NOMO-1 treated with DMSO at 0.1 percent for 48 hours (cell line): ENCODE measurements around the gene CACNA1C.

Experiments
- DNase-seq: peaks from one replicate; lab custom pipeline; 2025; ENCODE audit not compliant: unreplicated experiment; lab: John Stamatoyannopoulos, UW

The CACNA1C gene

GRCh38 chr12:2382370-2383155 lies 329.8 kb downstream of the CACNA1C start:
- DNase-seq: peak; percentile 17

- peak; percentile 82 for DNase-seq
Observed at GRCh38 chr12:2383325-2384028, 330.7 kb downstream of the CACNA1C start.

- peak; percentile 26 for DNase-seq
Observed at GRCh38 chr12:2384029-2384386, 331.2 kb downstream of the CACNA1C start.

GRCh38 chr12:2384533-2385351 lies 332.0 kb downstream of the CACNA1C start:
- no peak for DNase-seq

GRCh38 chr12:2385529-2385928 lies 332.7 kb downstream of the CACNA1C start:
- DNase-seq: no peak

- no peak for DNase-seq
Observed at GRCh38 chr12:2386566-2386965, 333.8 kb downstream of the CACNA1C start.

GRCh38 chr12:2387103-2387834 lies 334.5 kb downstream of the CACNA1C start:
- DNase-seq: no peak

GRCh38 chr12:2389079-2389790 lies 336.4 kb downstream of the CACNA1C start:
- no peak for DNase-seq

- no peak for DNase-seq
Observed at GRCh38 chr12:2390133-2390532, 337.3 kb downstream of the CACNA1C start.

- no peak for DNase-seq
Observed at GRCh38 chr12:2390850-2391390, 338.1 kb downstream of the CACNA1C start.

- DNase-seq: no peak
Observed at GRCh38 chr12:2391740-2392331, 339.0 kb downstream of the CACNA1C start.

GRCh38 chr12:2393016-2393415 lies 340.2 kb downstream of the CACNA1C start:
- DNase-seq: no peak

- no peak for DNase-seq
Observed at GRCh38 chr12:2393996-2394395, 341.2 kb downstream of the CACNA1C start.

- no peak for DNase-seq
Observed at GRCh38 chr12:2395354-2395977, 342.7 kb downstream of the CACNA1C start.

- no peak for DNase-seq
Observed at GRCh38 chr12:2396448-2396871, 343.7 kb downstream of the CACNA1C start.

- DNase-seq: peak; percentile 13
Observed at GRCh38 chr12:2397356-2398045, 344.7 kb downstream of the CACNA1C start.

GRCh38 chr12:2401040-2401439 lies 348.3 kb downstream of the CACNA1C start:
- DNase-seq: no peak

GRCh38 chr12:2402073-2402579 lies 349.3 kb downstream of the CACNA1C start:
- no peak for DNase-seq
